Keratinocyte (primary cell): ENCODE results near the gene NR3C2.

Source experiments
- EZH2 ChIP-seq: IDR thresholded peaks from one replicate; pipeline ENCODE4 v1.6.1; 2012; ENCODE audit warnings: inconsistent platforms, mild to moderate bottlenecking, low read length, moderate library complexity
- TF ChIP-seq, protein P1 (sequence below), 3 experiments: IDR thresholded peaks in 1 of 3; conservative IDR thresholded peaks in 1 of 3; optimal IDR thresholded peaks in 1 of 3; 2 replicates in 2 of 3; 3 replicates in 1 of 3; pipeline versions ENCODE3 to v1.5.1; 2011; ENCODE audit warnings: low read length in 3 of 3, mild to moderate bottlenecking in 3 of 3, moderate library complexity in 2 of 3, control low read depth in 1 of 3, inconsistent platforms in 1 of 3; ENCODE audit not compliant: insufficient read depth in 2 of 3; ENCODE audit errors: extremely low read depth in 1 of 3

DNA sequence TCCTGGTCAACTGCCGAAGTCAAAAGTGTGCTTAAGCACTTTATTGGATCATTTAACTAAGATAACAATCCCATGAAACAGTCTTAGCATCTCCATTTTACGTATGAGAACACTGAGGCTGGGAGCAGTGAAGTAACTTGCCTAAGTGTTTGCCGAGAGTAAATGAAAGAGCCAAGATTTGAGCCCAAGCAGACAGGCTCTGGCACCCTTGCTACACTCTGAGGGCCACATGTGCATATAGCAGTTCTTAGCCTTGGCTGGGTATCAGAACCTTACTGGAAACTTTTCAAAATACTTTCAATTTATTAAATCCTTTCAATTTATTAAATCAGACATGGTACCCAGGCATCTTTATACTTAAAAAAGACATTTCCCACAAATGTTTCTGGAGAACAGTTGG lies 225.9 kb downstream of the NR3C2 start:
- TF ChIP-seq, protein P1, sequence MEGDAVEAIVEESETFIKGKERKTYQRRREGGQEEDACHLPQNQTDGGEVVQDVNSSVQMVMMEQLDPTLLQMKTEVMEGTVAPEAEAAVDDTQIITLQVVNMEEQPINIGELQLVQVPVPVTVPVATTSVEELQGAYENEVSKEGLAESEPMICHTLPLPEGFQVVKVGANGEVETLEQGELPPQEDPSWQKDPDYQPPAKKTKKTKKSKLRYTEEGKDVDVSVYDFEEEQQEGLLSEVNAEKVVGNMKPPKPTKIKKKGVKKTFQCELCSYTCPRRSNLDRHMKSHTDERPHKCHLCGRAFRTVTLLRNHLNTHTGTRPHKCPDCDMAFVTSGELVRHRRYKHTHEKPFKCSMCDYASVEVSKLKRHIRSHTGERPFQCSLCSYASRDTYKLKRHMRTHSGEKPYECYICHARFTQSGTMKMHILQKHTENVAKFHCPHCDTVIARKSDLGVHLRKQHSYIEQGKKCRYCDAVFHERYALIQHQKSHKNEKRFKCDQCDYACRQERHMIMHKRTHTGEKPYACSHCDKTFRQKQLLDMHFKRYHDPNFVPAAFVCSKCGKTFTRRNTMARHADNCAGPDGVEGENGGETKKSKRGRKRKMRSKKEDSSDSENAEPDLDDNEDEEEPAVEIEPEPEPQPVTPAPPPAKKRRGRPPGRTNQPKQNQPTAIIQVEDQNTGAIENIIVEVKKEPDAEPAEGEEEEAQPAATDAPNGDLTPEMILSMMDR (optimal IDR thresholded peaks at IDR 0.05 in 1 of 3, IDR thresholded peaks at IDR 0.05 in 1 of 3, conservative IDR thresholded peaks at IDR 0.05 in 1 of 3; ENCODE audit: extremely low read depth in 1 of 3, insufficient read depth in 2 of 3, low read length in 3 of 3), result no peak
- no peak for TF ChIP-seq EZH2
